ENCODE data around the gene SHISA9.

- TF ChIP-seq CTCF (conservative IDR thresholded peaks at IDR 0.05; ENCODE audit: low read length): no peak
- no peak for TF ChIP-seq EZH2phosphoT487 (IDR thresholded peaks at IDR 0.05; ENCODE audit: borderline replicate concordance, low read depth, low read length)
These were observed 21.6 kb upstream of the SHISA9 start for GRCh38 chr16:12879812-12880211.
